HG02943 (cell line): ENCODE measurements around the gene PSMA1.
A peak's percentile ranks its signal among the peaks of the same experiment; 100 is the strongest.
"Not testable (repeated sequence)": the region's sequence is repeated elsewhere in the genome, so short reads cannot be mapped to it uniquely, and the experiment has no call there.

Experiments used
- ATAC-seq: cut with Tn5 transposase; IDR thresholded peaks from one replicate; pipeline ENCODE4 v1.9.1; 2021; ENCODE audit warnings: mild to moderate bottlenecking, low read depth, moderate library complexity; ENCODE audit not compliant: unreplicated experiment

The PSMA1 gene

DNA sequence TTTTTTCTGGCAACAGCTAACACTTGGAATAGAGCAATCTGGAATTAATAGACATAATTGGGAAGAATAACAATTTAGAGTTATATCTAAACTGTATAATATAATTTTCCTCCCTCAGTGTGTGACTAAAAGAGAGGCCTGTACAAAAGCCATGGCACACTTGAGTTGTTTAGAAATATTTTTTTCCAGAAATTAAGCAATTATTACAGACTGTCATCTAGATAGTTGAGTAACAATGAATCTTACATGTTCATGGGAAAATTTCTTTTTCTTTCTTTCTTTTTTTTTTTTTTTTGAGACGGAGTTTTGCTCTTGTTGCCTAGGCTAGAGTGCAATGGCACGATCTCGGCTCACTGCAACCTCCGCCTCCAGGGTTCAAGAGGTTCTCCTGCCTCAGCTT, 15.0 kb upstream of the PSMA1 start:
- ATAC-seq = not testable (repeated sequence)

DNA sequence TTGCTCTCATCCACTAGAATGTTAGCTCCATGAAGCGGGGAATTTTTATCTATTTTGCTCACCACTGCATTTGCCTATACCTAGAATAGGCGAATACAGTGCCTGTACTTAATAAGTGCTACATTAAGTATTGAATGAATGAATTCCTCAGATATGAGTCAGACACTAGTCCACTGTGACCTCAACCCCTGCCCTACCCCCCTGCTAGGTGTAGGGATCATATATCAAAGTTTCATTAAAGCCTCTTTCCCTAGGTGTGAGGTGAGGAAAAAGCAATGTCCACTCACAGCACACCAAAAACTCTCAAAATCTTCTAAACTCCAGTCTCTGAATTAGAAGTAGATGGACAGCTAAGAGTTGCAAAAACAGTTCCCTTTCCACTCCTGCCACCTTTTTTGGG, 9.8 kb upstream of the PSMA1 start:
- ATAC-seq = no peak

DNA sequence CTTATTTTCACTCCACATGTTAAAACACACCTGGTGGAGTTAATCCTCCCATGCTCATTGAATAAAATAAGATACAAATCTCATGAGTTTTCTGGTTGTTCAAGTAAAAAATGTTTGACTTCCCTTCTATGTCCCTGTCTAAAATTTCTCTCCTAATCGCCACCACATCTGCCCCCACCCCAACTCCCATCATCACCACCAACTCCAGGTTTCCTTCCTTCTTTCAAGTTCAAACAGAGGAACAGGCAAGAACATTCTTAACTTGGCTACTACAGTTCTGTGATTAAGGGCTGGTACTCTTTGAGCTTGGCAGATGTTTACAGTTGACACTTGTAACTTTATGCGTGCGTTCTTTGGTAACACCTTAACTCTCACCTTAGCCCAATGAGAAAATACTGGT, 9.1 kb upstream of the PSMA1 start:
- no peak for ATAC-seq

DNA sequence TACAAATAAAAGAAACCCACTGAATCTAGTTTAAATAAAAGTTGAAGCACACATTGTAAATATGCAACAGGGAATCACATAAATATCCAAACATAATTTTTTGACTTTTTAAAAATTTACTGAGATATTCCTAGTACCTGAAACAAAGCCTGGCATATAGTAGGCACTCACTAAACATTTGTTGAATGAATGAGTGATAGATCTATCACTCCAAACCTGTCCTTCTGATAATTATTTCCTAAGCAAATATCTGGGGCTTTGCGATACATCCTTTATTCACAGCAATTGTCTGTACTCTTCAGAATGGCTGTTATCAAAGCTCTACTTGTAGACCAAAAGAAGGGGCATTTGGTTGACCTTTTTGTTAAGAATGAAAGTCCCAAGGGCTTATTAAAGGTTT, 2.6 kb upstream of the PSMA1 start:
- ATAC-seq = no peak

DNA sequence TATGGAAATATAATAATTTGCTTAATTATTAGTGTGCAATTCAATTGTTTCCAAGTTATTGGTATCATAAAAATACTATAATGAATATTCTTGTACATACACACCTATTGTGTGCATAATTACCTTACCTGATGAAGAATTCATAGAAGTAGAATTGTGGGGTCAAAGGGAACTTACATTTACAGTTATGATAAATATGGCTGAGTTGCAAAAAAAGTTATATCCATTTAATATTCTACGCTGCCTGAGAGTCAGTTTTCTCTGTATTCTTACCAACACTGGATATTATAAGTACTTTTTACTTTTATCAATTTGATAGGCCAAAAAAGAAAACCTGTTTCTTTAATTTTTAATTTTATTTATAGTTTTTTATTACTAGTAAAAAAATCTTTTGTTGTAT, 2.1 kb upstream of the PSMA1 start:
- ATAC-seq = no peak

DNA sequence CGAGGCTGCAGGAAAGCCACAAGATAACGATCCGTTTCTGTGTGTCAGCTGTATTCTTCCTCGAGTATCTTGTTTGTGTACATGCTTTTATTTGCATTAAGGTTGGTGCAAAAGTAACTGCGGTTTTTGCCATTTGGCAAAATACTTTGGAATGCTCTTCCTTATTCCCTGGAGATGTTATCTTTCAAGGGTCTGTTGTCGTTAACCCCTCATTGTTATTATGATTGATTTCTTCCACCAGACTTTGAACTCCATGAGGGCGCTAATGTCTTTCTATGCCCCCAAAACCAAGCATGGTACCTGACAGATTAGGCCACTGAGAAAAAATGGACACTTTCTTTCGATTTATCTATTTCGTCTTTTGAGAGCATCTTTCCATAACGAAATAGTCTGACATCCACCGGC, 563 bp upstream of the PSMA1 start:
- no peak for ATAC-seq

DNA sequence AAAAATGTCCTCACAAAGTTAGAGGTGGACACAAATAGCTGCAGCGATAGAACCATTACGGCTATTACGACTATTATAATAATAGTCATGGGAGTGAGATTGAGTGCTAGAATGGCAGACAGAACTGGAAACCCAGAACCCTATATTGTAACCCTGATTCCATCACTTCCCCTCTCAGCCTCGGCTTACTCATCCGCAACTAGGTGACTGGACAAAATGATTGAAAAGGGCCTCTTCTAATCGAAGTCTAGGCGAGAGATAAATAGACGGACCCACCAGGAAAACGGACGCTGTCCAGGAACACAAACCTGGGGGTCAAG, 629 bp downstream of the PSMA1 start:
- peak; percentile 8 for ATAC-seq

DNA sequence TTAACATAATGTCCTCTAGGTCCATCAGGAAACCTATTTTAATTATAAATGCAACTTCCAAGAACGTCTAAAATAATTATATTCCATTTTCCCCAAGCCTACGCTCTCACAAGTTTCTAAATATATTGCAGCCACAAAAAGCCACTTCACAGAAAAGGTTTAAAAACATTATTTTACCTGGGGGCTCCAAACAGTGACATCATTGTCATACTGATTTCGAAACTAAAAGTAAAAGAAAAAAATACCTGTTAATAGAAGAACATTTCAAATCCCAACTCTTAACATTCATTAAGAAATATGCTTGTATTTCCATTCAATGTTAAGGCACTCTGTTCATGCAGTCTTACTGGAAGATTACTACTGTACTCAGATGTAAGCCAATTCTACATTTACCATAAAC, 1.4 kb downstream of the PSMA1 start:
- ATAC-seq = no peak

DNA sequence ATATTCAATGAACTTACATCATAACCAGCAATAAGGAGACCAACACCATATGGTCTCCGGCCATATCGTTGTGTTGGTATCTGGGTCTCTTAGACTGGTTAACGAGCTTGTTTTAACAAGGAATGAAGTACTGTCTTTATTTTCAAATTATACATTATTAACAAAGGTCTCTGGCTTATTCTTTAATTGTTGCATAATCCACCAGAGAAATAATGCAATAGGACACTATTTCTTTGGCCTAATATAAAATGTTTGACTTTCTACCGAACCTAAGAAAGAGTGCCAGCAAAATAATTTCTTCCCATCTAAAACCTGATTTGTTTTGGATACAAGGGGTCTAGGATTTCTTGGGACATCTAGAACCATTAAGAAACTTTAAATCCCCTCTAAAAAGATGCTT, 6.4 kb downstream of the PSMA1 start:
- ATAC-seq = no peak

DNA sequence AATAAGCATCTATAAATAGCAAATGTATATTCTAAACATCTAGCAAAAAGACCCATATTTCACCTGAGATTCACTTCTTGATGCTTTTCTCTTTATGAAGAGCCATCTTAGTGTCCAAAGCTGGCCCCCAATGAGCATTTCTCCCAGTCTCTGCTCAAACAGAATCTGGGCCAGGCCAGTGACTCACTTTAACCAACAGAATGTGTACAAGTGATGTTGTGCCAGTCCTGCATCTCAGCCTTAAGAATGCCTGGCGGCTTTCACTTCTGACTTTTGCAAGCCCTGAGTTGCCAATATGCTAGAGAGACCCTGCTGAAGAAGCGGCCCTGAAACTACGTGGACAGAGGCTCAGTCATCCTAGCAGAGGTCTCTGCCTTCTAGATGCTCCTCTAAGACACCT, 13.7 kb downstream of the PSMA1 start:
- ATAC-seq = no peak

DNA sequence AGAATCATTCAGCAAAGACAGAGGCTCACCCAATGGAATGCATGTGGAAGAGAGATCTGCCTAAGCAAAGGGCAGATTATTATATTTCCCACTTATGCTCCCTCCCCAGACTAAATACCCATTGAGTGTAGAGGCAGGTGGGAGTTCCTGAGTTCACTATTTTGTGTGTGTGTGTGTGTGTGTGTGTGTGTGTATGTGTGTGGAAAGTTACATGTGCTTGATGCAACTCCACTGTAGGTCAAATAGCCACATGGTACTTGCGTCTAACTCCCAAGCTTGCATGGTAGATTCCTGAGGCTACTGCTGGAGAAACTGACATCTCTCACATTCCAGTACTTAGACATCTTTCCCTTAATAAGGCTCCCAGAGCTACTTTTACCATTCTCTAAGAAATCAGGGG, 17.2 kb downstream of the PSMA1 start:
- ATAC-seq = no peak

DNA sequence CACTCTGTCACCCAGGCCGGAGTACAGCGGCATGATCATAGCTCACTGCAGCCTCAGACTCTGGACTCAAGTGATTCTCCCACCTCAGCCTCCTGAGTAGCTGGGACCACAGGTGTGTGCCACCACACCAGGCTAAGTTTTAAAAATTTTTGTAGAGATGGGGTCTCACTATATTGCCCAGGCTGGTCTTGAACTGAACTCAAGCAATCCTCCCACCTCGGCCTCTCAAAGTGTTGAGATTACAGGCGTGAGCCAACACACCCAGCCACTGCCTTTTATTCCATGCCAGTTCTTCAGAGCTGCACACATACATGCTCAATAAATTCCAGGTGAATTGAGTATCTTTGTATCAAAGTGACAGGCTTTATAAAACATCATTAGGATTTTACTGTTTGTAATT, 18.1 kb downstream of the PSMA1 start:
- ATAC-seq = no peak

DNA sequence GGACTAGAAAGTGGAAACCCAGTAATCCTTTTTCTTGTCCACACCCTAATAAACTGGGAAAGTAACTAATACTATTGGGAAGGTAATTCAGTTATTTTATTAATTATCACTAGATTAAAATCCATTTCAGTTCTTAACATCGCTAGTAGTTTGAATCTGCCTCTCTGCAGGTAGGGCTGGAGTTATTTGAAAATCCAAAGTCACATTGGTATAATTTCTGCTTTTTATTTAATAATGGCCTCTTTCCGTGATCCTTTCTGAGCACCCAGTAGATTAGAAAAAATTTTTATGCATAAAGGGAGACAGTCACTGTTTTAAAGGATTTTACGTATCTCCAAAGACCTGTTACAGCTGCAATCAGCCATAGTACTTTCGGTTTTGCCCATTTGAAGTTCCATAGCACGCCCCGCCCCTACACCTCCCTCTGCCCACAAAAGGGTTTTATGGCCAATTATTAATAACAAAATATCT, 20.0 kb downstream of the PSMA1 start:
- ATAC-seq = peak; percentile 63

DNA sequence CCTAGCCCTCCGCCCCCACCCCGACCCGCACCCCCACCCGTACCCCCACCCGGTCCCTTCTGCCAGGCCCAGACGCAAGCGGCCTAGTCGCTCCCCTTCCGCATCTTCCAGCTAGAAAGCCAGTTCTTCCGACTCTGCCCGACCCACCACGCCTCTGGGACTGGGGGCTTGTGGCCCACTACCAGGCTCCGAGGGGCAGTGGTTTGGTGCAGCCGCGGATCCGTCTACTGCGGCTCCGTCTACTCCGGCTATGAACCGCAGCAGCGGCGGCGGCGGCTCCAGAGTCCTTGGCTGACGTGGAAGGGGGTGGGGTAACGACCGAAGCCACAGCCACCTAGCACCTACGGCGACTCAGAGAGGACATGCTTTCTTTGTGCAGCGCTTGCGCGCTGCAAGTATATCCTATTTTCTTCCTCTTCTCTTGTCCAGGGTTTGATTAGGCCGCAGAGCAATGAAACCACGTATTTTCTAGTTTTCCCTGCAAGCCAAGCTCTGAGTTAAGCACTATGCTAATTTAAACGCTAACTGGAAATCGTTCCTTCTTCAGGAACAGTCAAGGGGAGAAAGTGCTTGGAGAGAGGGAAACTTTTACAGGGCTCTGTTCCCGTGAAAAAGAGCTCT, 20.5 kb downstream of the PSMA1 start, which contains the start of gene COPB1:
COPB1 (minus strand) TSS at position 252 of the 621 bp plus-strand sequence. CDS start 883 bp downstream, outside the sequence.
- ATAC-seq = peak; percentile 84

DNA sequence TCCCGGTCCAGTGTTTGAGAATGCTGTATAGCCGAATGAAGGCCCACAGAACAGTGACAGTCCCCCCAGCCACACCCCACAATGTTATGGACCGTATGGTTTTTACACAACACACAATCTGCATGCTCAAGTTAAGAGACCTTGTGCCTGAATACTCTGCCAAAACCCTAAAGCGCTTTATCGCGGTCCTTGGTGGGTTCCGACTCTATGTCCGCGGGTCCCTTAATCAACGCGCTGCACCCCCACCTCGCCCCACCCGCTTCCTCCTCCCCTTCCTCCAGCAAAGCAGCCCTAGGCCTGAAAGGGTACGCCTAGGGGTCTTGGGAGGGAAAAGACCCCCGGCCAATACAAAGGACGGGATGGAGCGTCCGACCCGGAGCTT, 21.0 kb downstream of the PSMA1 start:
- ATAC-seq = peak; percentile 14

DNA sequence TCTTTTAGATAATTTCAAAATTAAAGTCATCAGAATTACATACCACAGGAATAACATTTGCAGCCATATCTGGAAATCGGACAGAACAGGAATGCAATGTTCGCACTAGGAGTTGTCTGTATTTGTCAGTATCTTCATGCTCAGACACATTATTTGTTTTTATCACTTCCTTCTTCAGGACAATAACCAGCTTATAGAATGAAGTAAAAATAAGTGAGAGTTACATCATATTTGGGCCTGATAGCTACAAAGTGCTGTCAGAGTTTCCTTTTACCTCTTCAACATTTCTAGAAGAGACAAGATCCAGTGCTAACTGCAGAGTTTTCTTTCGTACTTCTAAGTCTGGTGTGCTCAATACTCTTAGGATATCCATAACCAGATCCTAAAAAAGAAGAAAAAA, 39.5 kb downstream of the PSMA1 start:
- no peak for ATAC-seq

DNA sequence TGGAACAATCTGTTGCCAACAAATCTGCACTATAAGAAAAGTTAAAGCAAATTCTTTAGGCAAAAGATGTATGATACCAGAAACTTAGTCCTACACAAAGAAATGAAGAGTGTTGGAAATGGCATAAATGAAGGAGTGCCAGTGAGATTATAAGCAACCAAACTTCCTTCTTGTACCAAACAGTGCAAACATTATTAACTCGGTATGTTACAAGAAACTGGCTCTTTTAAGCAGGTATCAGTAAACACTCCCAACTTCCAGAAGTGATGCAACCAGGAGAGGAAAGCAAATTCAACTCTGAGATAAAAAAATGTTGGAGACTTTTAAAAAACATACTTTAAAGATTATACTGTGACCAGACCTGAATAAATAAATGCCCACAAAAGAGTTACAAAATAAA, 49.1 kb downstream of the PSMA1 start:
- no peak for ATAC-seq

DNA sequence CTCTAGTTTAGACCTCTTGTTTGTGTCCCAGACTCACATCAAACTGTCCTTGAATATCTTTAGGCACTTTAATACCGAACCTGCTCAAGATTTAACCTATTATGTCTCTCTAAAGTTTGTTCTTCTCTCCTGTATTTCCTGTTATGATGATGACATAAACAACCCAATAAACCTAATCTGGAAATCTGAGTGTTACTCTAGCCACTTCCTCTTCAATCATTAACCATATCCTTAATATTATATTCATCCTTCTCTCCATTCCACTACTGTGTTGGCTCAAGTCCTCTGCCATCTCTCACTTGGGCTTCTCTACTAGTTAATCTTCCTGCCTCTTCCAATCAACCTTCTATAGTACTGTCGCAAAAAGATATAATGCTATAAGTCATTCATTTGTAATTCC, 56.6 kb downstream of the PSMA1 start:
- ATAC-seq = no peak

DNA sequence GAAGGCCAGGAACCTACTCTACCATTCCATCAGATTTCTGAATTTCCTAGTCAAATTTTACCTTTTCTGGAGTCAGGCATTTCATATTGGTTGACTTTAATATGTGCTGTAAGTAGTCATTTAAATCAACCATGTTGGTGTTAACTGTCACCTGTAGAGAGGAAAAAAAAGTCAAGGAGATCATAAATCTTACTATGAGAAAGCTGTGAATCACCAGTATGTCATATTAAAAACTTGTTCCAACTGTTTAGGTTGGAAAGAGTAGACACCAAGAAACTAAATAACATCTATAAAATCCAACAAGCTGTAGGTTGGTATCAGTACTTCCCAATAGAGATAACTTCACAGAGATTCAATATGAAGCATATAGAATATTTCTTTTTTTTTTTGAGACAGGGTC, 60.0 kb downstream of the PSMA1 start:
- no peak for ATAC-seq

DNA sequence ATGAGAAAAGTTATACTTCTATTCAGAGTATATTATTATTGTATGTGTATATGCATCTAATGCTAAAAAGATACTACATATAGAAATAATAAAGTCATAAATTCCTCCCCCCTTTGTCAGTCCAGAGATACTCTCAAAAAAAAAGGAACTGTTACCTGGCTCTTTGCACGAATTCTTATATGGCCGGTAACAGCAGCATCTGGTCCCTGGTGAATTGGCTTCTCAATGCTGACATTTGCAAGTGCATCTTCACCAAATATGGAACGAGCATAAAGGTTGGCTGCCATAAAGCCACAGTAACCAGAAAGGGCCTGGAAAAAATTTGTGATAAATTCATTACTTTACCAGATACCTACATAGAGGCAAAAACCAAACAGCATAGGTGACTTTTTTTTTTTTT, 61.8 kb downstream of the PSMA1 start:
- no peak for ATAC-seq

DNA sequence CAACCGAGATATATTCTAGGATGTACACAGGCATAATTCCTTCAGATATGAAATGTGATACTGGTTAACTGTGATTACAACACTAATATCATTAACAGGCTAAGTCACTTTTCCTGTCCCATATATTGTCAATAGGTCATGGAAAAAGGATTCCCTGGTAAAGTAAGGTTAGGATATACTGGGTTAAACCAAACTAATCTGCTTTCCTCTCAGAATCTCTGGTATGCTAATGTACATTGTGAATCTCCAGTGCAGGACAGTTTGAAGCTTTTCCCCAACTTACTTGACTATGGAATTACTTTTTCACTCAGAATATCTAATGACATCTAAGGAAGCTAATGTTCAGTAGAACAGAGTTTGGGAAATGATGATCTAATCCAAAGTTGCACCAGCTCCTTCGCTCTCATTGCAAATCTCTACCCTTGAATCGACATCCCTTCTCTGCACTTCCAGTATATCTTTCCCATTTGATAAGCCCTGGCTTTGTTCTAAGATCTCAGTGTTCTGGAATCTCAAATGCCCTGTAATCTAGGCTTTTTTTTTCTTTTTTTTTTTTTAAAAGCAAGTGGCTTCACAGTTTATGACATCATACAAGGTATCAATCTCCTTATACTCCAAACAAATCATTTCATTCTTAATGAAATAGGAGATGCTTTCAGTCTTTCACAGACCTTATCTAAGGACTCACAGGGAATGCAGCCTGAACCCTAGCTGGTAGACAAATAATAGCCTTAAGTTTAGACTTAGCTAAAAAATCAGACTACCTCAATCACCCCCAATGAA, 64.3 kb downstream of the PSMA1 start:
- ATAC-seq = no peak
